ENCODE data around the gene NSRP1.

DNA sequence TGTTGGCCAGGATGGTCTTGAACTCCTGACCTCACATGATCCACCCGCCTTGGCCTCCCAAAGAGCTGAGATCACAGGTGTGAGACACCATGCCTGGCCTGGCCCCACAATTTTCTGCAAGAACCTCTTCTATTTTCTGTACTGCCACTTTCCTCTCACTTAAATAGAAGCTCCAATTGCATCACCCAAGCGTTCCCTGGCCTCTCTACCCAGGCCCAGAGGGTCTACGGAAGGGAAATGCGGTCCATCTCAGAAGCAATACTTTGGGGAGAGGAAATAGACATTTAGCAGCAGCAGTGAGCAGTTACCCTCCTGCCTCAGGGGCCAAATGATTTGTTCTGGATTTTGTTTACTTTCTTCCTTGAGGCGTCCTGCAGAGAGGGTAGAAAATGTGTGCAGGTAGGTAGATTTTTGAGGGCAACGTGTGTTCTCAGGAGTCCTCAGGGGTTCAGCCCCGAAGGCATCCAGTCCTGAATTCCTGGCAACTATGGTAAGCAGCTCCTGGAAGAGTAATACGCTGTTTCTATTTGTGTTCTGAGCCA is 107.9 kb downstream of the NSRP1 start:
- TF ChIP-seq, protein P1, sequence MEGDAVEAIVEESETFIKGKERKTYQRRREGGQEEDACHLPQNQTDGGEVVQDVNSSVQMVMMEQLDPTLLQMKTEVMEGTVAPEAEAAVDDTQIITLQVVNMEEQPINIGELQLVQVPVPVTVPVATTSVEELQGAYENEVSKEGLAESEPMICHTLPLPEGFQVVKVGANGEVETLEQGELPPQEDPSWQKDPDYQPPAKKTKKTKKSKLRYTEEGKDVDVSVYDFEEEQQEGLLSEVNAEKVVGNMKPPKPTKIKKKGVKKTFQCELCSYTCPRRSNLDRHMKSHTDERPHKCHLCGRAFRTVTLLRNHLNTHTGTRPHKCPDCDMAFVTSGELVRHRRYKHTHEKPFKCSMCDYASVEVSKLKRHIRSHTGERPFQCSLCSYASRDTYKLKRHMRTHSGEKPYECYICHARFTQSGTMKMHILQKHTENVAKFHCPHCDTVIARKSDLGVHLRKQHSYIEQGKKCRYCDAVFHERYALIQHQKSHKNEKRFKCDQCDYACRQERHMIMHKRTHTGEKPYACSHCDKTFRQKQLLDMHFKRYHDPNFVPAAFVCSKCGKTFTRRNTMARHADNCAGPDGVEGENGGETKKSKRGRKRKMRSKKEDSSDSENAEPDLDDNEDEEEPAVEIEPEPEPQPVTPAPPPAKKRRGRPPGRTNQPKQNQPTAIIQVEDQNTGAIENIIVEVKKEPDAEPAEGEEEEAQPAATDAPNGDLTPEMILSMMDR (IDR thresholded peaks at IDR 0.05; ENCODE audit: extremely low read depth in 1 of 2, insufficient read depth in 1 of 2, low read depth in 1 of 2, low read length in 2 of 2) = no peak
- TF ChIP-seq JUN (IDR thresholded peaks at IDR 0.05; ENCODE audit: borderline replicate concordance, insufficient read depth, insufficient read length, low read depth) (no peak), POLR2A (IDR thresholded peaks at IDR 0.05; ENCODE audit: low read depth, low read length) (no peak), POLR2AphosphoS5 (IDR thresholded peaks at IDR 0.05; ENCODE audit: insufficient read depth, low read depth, low read length) (no peak), FOS (IDR thresholded peaks at IDR 0.05; ENCODE audit: borderline replicate concordance, insufficient read depth, low read length) (no peak)
- TF ChIP-seq, protein P2, sequence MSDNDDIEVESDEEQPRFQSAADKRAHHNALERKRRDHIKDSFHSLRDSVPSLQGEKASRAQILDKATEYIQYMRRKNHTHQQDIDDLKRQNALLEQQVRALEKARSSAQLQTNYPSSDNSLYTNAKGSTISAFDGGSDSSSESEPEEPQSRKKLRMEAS (IDR thresholded peaks at IDR 0.05; ENCODE audit: insufficient read depth, insufficient read length) = no peak

All from endothelial cell of umbilical vein (primary cell).